Measurements from ENCODE around the gene ATOSB. TPM values are rescaled to one million over a fixed set of nuclear protein-coding genes. Genes with fewer than 3 reads are reported as not detected.

The ATOSB gene
- total RNA-seq, 1 experiment from 2014 or later: 22.1 TPM

DNA sequence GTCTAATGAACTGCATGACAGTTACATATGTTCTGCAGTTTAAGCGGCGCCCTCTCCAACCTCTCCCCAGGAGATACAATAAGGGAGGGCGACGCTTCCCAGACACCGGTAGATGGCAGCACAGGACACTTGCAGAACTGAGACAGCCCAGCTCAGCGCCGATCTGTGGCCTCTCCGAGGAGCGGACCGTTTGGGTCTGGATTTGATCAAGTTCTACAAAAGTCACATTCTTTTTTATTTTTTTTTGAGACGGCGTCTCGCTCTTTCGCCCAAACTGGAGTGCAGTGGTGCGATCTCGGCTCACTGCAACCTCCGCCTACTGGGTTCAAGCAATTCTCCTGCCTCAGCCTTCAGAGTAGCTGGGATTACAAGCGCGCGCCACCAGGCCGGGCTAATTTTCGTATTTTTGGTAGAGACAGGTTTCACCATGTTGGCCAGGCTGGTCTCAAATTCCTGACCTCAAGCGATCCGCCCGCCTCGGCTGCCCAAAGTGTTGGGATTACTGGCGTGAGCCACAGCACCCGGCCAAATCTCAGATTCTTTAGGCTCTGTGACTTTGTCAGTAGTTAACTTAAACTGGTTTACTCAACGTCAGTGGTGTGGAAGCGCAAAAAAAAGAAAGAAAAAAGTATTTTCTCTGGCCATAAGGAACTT lies 1.4 kb upstream of the ATOSB start:
- peak; percentile 92 for DNase-seq (ENCODE audit: low read depth, low spot score)
- in situ Hi-C loops (cut with HindIII; ENCODE audit: low pct_unique_long_range_greater_than_20kb, low sequenced_read_pairs): no loop called here

DNA sequence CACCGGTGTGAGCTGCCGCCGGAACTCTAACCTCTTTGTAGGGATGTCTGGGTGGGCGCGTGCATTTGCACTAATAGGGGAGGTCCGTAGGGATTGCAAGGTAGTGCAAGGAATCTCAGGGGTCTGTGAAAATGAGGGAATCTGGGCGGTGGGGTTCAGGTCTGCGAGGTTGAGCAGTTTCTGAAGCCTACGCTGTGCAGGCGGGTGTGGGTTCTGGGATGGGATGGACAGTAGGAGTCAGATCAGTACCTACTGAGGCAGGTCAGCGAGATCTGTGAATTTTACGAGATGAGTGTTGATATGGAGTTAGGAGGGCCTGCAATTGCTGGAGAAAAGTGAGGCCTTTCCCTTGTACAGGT lies 856 bp upstream of the ATOSB start:
- DNase-seq (ENCODE audit: low read depth, low spot score): no peak
- in situ Hi-C loops (cut with HindIII; ENCODE audit: low pct_unique_long_range_greater_than_20kb, low sequenced_read_pairs): no loop called here

DNA sequence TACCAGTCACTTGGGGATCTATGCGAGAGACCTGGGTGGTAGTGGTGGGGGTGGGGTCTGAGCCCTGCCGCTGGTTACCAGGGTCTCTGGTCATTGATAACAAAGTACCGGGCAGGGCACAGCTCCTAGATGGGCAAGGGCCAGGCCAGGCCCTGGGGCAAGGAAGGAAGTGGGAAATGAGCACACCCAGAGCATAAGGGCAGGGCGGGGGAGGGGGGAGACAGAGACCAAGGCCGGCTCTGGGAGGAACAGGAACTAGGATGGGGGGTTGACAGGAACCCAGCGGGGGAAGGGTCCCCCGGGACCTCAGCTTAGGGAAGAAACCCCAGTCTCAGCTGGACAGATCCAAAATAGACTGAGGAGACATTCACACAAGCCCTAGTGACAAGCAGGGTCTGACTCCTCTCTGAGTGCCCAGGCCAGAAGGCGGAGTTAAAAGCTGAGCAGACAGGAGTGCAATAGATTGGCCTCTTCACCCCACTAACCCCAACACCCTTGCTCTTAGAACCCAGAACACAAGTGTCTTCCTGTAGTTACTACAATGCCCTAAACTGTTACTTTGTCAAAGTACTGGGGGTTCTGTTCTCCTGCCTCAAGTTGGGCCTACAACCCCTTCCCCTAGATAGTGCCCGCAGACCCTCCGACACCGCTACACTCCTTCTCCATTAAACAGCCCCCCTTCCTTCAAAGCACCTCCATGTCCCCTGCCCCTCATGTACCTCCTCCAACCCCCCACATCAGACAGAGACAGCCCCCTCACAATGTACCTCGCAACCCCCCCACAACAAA lies 628 bp downstream of the ATOSB start:
- in situ Hi-C loops (cut with HindIII; ENCODE audit: low pct_unique_long_range_greater_than_20kb, low sequenced_read_pairs): no loop called here
- peak; percentile 65 for DNase-seq (ENCODE audit: low read depth, low spot score)

DNA sequence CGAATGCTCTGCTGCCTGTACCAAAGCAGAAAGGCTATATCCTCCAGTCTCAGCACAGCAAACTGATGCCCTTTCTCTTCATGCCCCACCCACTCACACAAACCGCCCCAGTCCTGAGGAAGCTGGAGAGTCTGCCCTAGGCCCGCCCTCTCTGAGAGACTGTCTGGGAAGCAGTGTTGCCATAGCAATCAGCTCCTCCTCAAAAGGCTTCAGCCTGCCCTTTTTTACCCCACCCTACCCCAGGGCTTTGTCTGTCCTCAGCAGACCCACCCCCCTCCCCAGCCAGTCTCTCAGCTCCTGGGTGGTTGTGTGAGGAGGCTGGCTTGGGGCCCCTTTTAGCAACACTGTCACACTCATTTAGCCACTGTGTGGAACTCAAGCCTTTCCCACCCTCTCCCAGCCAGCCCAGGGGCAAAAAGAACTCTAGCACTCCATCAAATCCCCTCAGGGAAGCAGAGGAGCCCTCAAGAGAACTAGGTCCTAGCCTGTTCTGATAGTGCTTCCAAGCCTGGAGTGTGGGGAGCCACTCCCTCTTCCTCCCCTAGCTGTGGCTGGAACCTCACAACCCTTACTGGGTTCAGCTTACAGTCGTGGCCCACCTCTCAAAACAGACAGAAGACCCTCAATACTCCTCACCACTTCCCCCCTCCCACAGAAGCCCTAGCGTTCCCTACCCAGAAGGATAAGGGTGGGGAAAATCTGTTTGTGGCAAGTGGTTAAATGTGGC lies 1.4 kb downstream of the ATOSB start:
- in situ Hi-C loops (cut with HindIII; ENCODE audit: low pct_unique_long_range_greater_than_20kb, low sequenced_read_pairs): no loop called here

DNA sequence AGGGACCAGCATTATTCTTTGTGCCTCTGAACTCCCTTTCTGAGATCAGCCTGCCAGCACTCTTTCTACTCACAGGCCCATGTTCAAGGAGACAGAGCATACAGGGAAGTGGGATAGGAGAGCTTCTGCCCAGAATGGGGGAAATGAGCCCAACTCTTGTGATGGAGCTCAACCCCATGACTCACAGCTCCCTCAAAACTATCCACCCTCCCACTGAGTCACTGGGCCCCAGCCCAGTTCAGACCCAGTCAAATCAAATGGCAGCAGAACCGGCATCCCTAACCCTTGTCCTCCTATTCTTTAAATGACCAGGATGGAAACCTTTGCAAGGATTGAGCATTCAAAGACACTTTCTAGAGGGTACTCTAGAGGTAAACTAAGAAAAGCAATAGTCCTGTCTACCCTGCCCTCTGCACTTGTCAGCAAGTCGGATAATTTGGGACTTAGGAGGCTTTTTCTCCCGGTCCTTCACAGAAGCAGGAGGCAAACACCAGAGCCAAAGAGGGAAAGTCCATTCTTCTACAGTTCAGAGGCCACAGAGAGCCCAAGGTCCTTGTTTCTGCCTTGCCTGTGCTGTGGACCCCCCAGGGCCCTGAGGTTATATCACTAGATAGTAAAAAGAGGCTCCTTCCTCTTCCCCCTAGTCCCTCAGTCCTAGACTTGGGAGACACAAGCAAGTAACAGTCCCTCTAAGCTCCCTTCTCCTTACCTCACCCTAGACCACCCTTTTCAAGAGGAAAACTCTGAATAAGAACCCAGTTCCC lies 3.2 kb downstream of the ATOSB start:
- in situ Hi-C loops (cut with HindIII; ENCODE audit: low pct_unique_long_range_greater_than_20kb, low sequenced_read_pairs): no loop called here
- no peak for DNase-seq (ENCODE audit: low read depth, low spot score)

More for the DNA sequence above, 1.4 kb downstream of the ATOSB start:
- DNase-seq (ENCODE audit: low read depth, low spot score): peak; percentile 94

DNA sequence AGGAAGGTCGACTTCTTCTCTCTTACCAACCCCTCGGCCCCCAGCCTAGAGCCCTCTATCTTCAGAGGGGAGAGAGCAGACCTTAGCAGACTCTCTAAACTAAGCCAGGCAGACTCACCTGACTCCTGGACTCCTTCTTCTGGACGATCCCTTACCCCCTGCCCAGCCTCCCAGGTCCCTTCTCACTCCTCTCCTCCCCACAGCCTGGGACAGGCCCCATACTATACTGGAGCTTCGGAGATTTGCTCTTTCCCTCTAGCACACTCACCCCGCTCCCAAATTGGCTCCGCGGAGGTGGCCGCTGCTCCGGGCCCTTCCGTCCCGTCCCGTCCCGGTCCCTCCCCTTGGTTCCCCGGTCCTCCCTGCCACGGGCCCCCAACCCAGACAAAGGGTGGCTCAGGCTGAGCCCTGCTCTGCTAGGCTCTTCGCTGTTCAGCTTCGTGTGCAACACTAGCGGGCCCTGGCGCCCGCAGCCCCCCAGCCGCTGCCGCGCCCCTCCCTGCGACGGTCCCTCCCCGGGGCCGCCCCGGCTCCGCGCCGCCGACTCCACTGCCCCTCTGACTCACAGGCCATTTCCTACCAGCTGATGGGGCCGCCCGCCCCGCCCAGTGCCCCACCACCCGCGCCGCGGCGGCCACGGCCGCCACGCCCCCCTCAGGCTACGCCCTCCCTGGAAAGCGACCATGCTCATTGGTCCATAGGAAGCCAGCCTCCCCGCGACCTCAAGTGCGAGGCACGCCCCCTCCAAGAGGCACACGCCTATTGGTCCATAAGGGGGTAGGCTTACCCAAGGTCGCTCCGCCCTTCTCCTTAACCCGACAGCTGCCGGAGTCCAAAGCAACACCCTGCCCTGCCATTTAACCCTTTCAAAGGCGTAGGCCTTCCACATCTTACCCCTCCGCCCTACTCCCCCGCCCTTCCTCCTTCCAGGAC lies 4.4 kb downstream of the ATOSB start:
- DNase-seq (ENCODE audit: low read depth, low spot score): peak; percentile 96
- in situ Hi-C loops (cut with HindIII; ENCODE audit: low pct_unique_long_range_greater_than_20kb, low sequenced_read_pairs): no loop called here

DNA sequence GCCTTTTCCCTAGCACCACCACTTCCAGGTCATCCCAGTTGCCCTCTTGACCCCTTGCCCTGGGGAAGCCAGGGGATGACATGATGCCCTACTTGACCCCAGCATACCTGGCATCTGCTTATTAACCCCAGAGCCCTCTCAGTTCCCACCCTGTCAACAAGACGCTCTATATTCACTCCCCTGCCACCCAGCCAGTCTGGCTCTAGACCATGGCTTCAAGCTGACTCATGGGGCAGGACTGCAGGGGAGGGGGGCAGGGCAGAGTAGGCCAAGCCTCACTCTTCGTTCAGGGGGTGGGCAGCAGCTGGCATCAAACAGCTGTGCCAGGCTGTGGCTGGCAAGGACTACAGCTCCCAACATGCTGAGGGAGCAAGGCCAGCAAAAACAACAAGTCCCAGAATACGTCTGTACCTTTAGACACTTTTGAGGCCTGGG lies 5.3 kb downstream of the ATOSB start:
- in situ Hi-C loops (cut with HindIII; ENCODE audit: low pct_unique_long_range_greater_than_20kb, low sequenced_read_pairs): no loop called here
- no peak for DNase-seq (ENCODE audit: low read depth, low spot score)

DNA sequence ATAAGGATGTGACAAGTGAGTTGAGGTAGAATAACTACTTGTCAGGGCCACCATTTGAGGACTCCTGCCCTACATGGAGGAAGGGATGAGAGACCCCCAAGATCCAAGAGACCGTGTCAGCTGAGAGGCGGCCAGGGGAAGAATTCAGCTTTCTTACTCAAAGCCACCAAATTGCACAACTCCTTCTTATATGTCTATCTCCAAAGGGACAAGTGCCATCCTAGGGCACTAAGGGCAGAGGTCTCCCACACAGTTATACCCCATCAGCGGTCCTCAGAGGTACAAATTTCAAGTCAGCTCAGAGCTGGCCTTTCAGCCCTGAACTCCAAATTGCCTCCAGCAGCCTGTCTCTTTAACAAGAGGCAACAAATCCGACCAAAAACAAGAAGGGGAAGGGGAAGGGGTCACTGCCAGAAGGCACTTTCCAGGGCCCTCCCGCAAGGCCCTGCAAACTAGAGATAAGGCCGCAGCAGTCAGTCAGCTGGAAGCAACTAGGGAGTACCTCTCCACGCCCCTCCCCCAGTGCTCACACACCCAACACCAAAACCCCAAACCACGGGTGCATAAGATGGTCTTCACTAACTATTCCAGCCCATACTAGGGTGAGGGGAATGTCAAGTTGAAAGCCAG lies 6.6 kb downstream of the ATOSB start:
- no peak for DNase-seq (ENCODE audit: low read depth, low spot score)
- in situ Hi-C loops (cut with HindIII; ENCODE audit: low pct_unique_long_range_greater_than_20kb, low sequenced_read_pairs): no loop called here

DNA sequence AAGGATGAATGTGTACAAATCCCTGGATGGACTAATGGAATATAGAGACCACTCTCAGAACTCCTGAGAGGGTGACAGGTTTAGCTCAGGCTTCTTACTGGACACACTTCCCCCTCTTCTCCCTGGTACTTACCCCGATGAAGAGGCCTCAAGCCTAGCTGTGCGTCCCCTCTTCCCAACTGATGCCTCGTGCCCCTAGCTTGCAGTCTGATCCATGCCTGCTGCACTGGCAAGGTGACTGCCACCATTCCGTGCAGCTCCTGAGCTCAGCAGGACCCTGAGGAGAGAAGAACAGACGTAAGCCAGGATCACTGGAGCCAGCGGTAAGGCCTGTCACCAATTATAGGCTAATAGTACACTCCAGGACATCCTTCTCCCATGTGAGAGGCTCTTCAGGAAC lies 7.2 kb downstream of the ATOSB start:
- DNase-seq (ENCODE audit: low read depth, low spot score): no peak
- in situ Hi-C loops (cut with HindIII; ENCODE audit: low pct_unique_long_range_greater_than_20kb, low sequenced_read_pairs): no loop called here

DNA sequence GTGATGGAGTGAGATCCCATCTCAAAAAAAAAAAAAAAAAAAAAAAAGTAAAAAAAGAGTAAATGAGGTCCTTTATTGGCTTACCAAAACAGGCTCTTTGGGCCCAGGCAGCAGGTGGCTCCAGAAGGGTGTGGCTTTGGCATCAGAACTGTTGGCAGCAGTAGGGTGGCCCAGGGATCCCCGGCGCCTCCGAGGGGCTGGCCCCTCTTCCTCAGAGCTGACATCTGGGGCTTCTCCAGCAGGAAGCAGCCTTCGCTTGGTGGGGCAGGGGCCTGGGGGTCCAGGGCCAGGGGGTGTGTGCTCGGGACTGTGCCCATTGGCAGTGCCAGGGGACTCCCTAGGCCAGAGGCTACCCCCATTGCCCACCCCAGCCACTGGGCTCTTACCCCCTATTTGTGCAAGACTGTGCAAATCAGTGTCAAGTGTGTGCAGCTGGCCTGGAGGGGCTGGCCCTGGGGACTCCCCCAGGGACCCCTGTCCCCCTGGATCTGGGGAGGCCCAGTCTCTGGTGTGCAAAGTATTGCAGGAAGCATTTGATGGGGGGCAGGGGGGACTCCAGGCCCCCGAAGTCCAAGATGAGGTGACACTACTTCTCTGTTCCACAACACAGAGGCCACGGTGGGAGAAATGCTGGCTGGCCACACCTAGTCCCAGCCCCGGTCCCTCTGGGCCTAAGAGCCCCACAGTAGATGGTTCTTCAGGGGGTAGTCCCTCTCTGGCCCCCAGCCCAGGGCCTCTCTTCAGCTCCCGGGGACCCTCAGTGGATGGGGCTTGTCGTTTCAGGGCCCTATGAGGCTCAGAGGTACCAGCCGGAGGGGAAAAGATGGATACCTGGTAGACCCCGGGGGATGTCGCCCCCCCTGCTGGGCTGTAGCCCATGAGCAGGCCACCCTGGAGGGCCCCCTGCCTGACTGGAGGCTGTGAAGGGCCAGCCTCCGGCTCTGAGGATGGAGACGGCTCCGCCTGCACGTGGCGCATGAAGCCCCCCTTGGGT lies 8.1 kb downstream of the ATOSB start:
- in situ Hi-C loops (cut with HindIII; ENCODE audit: low pct_unique_long_range_greater_than_20kb, low sequenced_read_pairs): no loop called here
- DNase-seq (ENCODE audit: low read depth, low spot score): no peak

DNA sequence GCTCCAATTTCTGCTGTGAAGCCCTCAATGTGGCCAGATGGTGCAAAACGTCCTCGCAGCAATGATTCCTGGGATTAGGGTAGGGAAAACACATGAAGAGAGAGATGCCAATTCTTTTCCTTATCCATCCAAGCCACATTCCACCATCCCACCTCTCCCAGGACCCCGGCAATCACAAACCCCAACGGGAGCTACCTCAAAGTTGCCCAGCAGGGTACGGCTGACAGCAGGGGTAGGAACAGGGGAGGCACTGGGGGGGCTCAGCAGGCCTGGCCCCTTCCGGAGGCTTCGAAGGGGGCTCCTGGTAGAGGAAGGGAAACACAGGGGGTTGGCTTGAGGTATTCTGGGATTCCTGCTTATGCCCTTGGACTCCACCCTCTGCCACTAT lies 9.3 kb downstream of the ATOSB start:
- no peak for DNase-seq (ENCODE audit: low read depth, low spot score)
- in situ Hi-C loops (cut with HindIII; ENCODE audit: low pct_unique_long_range_greater_than_20kb, low sequenced_read_pairs): no loop called here

DNA sequence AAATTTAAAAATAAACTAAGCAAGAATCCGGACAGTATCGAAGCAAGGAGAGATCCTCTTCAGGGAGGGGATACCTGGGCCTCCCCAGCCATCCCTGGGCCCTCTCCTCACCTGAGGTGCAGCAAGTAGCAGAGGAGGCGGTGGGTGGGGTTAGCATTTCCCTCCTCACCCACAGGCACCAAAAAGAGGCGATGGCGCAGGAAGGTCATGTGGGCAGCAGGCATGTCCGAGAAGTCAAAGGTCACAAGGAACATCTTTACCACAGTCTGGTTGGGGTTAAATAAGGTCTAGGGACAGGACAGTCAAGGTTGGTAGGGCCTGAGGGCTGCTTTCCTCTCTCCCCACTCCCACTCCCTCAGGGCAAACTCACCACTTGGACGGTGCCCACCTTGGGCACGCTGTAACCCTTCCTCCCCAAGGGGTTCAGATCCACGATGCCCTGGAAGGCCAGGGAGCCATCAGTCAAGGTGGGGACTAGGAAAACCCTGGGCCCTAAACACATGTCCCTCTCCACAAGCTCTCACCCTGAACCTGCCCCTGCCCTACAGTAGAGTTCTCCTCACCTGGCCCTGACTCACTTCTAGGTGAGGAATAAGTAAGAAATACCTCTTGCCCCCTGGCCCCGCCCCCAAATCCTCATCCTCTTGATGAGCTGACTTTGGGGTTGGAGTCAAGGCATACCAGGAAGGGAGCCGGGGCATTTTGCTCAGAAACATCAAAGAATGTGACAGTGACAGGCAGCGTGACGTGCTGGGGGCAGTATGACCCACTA lies 9.9 kb downstream of the ATOSB start:
- DNase-seq (ENCODE audit: low read depth, low spot score): no peak
- in situ Hi-C loops (cut with HindIII; ENCODE audit: low pct_unique_long_range_greater_than_20kb, low sequenced_read_pairs): no loop called here

DNA sequence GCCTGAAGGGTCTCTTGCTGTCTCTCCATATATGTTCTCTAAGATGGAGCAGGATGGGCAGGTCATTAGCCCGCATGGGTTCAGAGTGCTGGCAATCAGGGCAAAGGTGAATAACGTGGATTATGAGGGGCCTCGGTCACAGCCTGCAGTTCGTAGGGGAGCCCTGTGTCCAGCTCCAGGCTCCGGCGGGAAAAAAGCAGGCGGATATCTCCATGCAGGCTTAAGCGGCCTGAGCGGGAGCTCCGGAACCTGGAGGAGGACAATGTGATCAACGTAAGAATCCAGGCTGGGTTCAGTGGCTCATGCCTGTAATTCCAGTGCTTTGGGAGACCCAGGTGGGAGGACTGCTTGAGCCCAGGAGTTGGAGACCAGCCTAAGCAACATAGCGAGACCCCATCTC lies 10.5 kb downstream of the ATOSB start:
- in situ Hi-C loops (cut with HindIII; ENCODE audit: low pct_unique_long_range_greater_than_20kb, low sequenced_read_pairs): no loop called here
- DNase-seq (ENCODE audit: low read depth, low spot score): no peak

DNA sequence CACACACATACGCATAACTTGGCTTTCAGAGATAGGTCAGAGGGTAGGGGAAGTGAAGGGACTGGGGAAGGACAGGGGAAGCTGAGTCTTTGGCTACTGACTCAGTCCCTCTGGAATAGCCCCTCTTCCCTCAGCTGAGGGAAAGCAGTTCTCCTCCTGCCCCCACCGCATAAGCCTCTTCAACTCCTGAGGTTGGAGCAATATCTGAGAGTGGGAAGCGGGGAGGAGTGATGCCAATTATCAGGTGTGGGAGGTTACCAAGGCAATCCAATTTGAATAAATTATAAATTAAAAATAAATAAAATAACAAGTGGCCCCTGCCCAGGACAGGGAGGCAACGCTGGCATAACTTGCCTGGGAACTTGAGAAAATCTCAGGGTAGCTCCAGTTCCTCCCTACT lies 11.1 kb downstream of the ATOSB start:
- in situ Hi-C loops (cut with HindIII; ENCODE audit: low pct_unique_long_range_greater_than_20kb, low sequenced_read_pairs): no loop called here
- no peak for DNase-seq (ENCODE audit: low read depth, low spot score)

DNA sequence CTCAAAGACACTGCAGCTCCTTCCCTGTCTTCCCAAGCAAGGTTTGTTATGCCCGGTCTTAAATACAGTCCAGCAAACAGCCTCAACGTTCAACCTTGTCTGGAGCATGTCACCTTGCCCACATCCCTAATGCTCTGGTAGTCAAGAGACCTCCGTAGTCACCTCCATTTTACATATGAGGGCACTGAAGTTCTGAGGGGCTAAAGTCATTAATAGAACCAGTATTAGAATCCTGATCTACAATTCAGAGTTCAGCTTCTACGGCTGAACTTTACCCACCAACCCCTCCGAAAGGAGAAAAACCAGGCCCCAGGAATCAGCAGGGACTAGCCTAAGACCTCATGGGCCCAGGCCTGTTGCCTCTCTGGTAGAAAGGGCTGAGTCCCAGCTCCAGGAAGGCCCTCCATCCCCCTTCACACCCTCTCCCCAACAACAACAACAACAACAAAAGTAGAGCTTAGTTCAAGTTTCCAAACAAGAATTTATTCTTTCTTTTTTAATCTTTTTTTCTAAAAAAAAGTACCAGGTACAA lies 11.9 kb downstream of the ATOSB start:
- DNase-seq (ENCODE audit: low read depth, low spot score): no peak
- in situ Hi-C loops (cut with HindIII; ENCODE audit: low pct_unique_long_range_greater_than_20kb, low sequenced_read_pairs): no loop called here

Measured in SK-MEL-5 (cell line).